H9 (cell line): Measurements from ENCODE around the gene ANKRD36. TPM values are rescaled to one million over a fixed set of nuclear protein-coding genes. Genes with fewer than 3 reads are reported as not detected.
"Not testable (repeated sequence)": the region's sequence is repeated elsewhere in the genome, so short reads cannot be mapped to it uniquely, and the experiment has no call there.

Experiments used
- DNase-seq: peaks from one replicate; pipeline ENCODE4 v3.0.0-alpha.2; 2017
- H2AFZ ChIP-seq: one replicate; pipeline ENCODE4 v1.6.1; 2013; ENCODE audit warnings: mild to moderate bottlenecking, low read length, control low read depth, moderate library complexity
- H2AK5ac ChIP-seq: 2 replicates; pipeline ENCODE4 v1.6.1; 2013; ENCODE audit warnings: low read length, control low read depth, mixed read lengths; ENCODE audit not compliant: insufficient read length
- H2BK120ac ChIP-seq: one replicate; pipeline ENCODE4 v1.6.1; 2013; ENCODE audit warnings: low read depth, mild to moderate bottlenecking, low read length, control low read depth, inconsistent platforms; ENCODE audit not compliant: poor library complexity, severe bottlenecking
- H2BK12ac ChIP-seq: 2 replicates; pipeline ENCODE4 v1.6.1; 2013; ENCODE audit warnings: low read length, control low read depth, mixed read lengths, low read depth; ENCODE audit not compliant: insufficient read length
- H2BK15ac ChIP-seq: 2 replicates; pipeline ENCODE4 v1.6.1; 2013; ENCODE audit warnings: low read depth, low read length, control low read depth
- H2BK20ac ChIP-seq: one replicate; pipeline ENCODE4 v1.6.1; 2013; ENCODE audit warnings: low read depth, mild to moderate bottlenecking, low read length, control low read depth, inconsistent platforms; ENCODE audit not compliant: poor library complexity, severe bottlenecking
- H2BK5ac ChIP-seq: 2 replicates; pipeline ENCODE4 v1.6.1; 2013; ENCODE audit warnings: low read length, control low read depth, mixed read lengths; ENCODE audit not compliant: insufficient read length
- H3K14ac ChIP-seq: 2 replicates; pipeline ENCODE4 v1.6.1; 2013; ENCODE audit warnings: low read length, control low read depth; ENCODE audit not compliant: insufficient read depth
- H3K18ac ChIP-seq: 2 replicates; pipeline ENCODE4 v1.6.1; 2013; ENCODE audit warnings: low read depth, mild to moderate bottlenecking, mixed read lengths, low read length, control low read depth; ENCODE audit not compliant: insufficient read length
- H3K23ac ChIP-seq: 2 replicates; pipeline ENCODE4 v1.6.1; 2013; ENCODE audit warnings: low read length, control low read depth, mixed read lengths, low read depth; ENCODE audit not compliant: insufficient read length
- H3K23me2 ChIP-seq: 2 replicates; pipeline ENCODE4 v1.6.1; 2013; ENCODE audit warnings: low read depth, mild to moderate bottlenecking, mixed read lengths, low read length, control low read depth; ENCODE audit not compliant: insufficient read length, poor library complexity, severe bottlenecking
- H3K27ac ChIP-seq: 2 replicates; pipeline ENCODE4 v1.5.1; 2013; ENCODE audit warnings: low read length, control low read depth, mixed read lengths, low read depth; ENCODE audit not compliant: insufficient read length
- H3K27me3 ChIP-seq: 2 replicates; pipeline ENCODE4 v1.6.1; 2013; ENCODE audit warnings: low read length, control low read depth, inconsistent platforms; ENCODE audit not compliant: insufficient read depth
- H3K4ac ChIP-seq: 2 replicates; pipeline ENCODE4 v1.6.1; 2013; ENCODE audit warnings: low read depth, mild to moderate bottlenecking, control low read depth, inconsistent platforms, low read length, moderate library complexity
- H3K4me1 ChIP-seq: 2 replicates; pipeline ENCODE4 v1.6.1; 2013; ENCODE audit warnings: low read length, control low read depth, inconsistent platforms; ENCODE audit not compliant: insufficient read depth
- H3K4me2 ChIP-seq: 2 replicates; pipeline ENCODE4 v1.6.1; 2013; ENCODE audit warnings: low read length, control low read depth, mixed read lengths; ENCODE audit not compliant: insufficient read length, insufficient read depth
- H3K56ac ChIP-seq: 2 replicates; pipeline ENCODE4 v1.6.1; 2013; ENCODE audit warnings: low read depth, mild to moderate bottlenecking, mixed read lengths, low read length, control low read depth; ENCODE audit not compliant: insufficient read length
- H3K79me1 ChIP-seq: 2 replicates; pipeline ENCODE4 v1.6.1; 2013; ENCODE audit warnings: low read depth, mild to moderate bottlenecking, moderate library complexity, low read length, control low read depth, inconsistent platforms; ENCODE audit not compliant: insufficient read depth, poor library complexity, severe bottlenecking
- H3K79me2 ChIP-seq: 2 replicates; pipeline ENCODE4 v1.6.1; 2013; ENCODE audit warnings: low read length, control low read depth, inconsistent platforms; ENCODE audit not compliant: insufficient read depth
- H3K9ac ChIP-seq: 2 replicates; pipeline ENCODE4 v1.6.1; 2013; ENCODE audit warnings: low read length, control low read depth, mixed read lengths; ENCODE audit not compliant: insufficient read length; ENCODE audit errors: extremely low read depth
- H3K9me3 ChIP-seq: one replicate; pipeline ENCODE4 v1.6.1; 2013; ENCODE audit warnings: low read depth, low read length, inconsistent platforms; ENCODE audit not compliant: control insufficient read depth
- H3T11ph ChIP-seq: one replicate; pipeline ENCODE4 v1.6.1; 2013; ENCODE audit warnings: mild to moderate bottlenecking, low read length, control low read depth, inconsistent platforms
- H4K20me1 ChIP-seq: one replicate; pipeline ENCODE4 v1.6.1; 2013; ENCODE audit not compliant: control insufficient read depth, insufficient read length, insufficient read depth
- H4K5ac ChIP-seq: 2 replicates; pipeline ENCODE4 v1.6.1; 2013; ENCODE audit warnings: low read depth, mild to moderate bottlenecking, mixed read lengths, low read length, control low read depth; ENCODE audit not compliant: insufficient read length
- H4K8ac ChIP-seq: replicated peaks from 2 replicates; pipeline ENCODE4 v1.6.1; 2013; ENCODE audit warnings: low read length, control low read depth, mixed read lengths, low read depth; ENCODE audit not compliant: insufficient read length
- H4K91ac ChIP-seq: 2 replicates; pipeline ENCODE4 v1.6.1; 2013; ENCODE audit warnings: low read depth, mild to moderate bottlenecking, moderate library complexity, mixed read lengths, low read length, control low read depth; ENCODE audit not compliant: insufficient read length
- H3K27ac Mint-ChIP-seq, 3 experiments: 2 replicates in 2 of 3; 3 replicates in 1 of 3; pipeline ENCODE4 v1.8.0; 2020 to 2021; ENCODE audit warnings: mixed read lengths in 3 of 3, mild to moderate bottlenecking in 1 of 3, moderate library complexity in 1 of 3
- H3K27me3 Mint-ChIP-seq: 2 replicates; pipeline ENCODE4 v1.8.0; 2021; ENCODE audit warnings: low read depth, mild to moderate bottlenecking, moderate library complexity, mixed read lengths
- H3K36me3 Mint-ChIP-seq, 3 experiments: 2 replicates in 2 of 3; 3 replicates in 1 of 3; pipeline ENCODE4 v1.8.0; 2020 to 2021; ENCODE audit warnings: low read depth in 3 of 3, mixed read lengths in 3 of 3; ENCODE audit not compliant: insufficient read depth in 1 of 3
- H3K4me1 Mint-ChIP-seq, 2 experiments: 2 replicates each; pipeline ENCODE4 v1.8.0; 2020; ENCODE audit warnings: mixed read lengths in 2 of 2
- H3K4me3 Mint-ChIP-seq, 2 experiments: 2 replicates in 1 of 2; 3 replicates in 1 of 2; pipeline ENCODE4 v1.8.0; 2020 to 2021; ENCODE audit warnings: mild to moderate bottlenecking in 2 of 2, mixed read lengths in 2 of 2, moderate library complexity in 1 of 2
- H3K9me3 Mint-ChIP-seq, 2 experiments: 2 replicates in 1 of 2; 3 replicates in 1 of 2; pipeline ENCODE4 v1.8.0; 2020; ENCODE audit warnings: mild to moderate bottlenecking in 2 of 2, mixed read lengths in 2 of 2, moderate library complexity in 1 of 2
- CTCF ChIP-seq: fragments of 200-600 bp; sonication (generic); conservative IDR thresholded peaks from 3 replicates; pipeline ENCODE4 v1.8.0; 2021; ENCODE audit warnings: antibody characterized with exemption, mild to moderate bottlenecking
- WGBS: extraction: QIAGEN DNeasy Blood & Tissue Kit; methylation state at CpG from one replicate; pipeline ENCODE4 v1.1.7; 2013; ENCODE audit warnings: missing lambda C conversion rate, low lambda C conversion rate, mixed read lengths; ENCODE audit not compliant: insufficient read length; ENCODE audit errors: extremely low coverage; 5-methylcytosine and 5-hydroxymethylcytosine counted together
- total RNA-seq: library from RNA; stranded (reverse); gene quantifications from 2 replicates; pipeline ENCODE4 v1.2.1, GENCODE V29; 2021

The ANKRD36 gene
- total RNA-seq, 1 experiment from 2014 or later = 9.8 TPM

GRCh38 chr2:97267411-97268074 lies 154.6 kb downstream of the ANKRD36 start:
- Histone ChIP-seq H3K27ac (no peak overlapping the region), H2BK20ac (no peak overlapping the region), H3K18ac (no peak overlapping the region), H2BK12ac (no peak overlapping the region), H3K4ac (no peak overlapping the region), H3T11ph (no peak overlapping the region), H2BK5ac (no peak overlapping the region), H4K20me1 (no peaks in the 10 kb centered on the region), H4K5ac (no peak overlapping the region), H2BK120ac (no peak overlapping the region), H3K79me1 (no peaks in the 10 kb centered on the region), H3K79me2 (no peaks in the 10 kb centered on the region), H2AFZ (no peak overlapping the region), H4K91ac (no peak overlapping the region), H3K9ac (no peak overlapping the region), H3K23ac (no peak overlapping the region), H3K9me3 (no peaks in the 10 kb centered on the region), H3K23me2 (no peaks in the 10 kb centered on the region), H3K56ac (no peak overlapping the region), H2AK5ac (no peak overlapping the region), H3K4me1 (no peaks in the 10 kb centered on the region), H3K4me2 (no peak overlapping the region), H3K27me3 (no peaks in the 10 kb centered on the region), H2BK15ac (no peak overlapping the region), H4K8ac (no peak overlapping the region), H3K14ac (no peak overlapping the region)
- no CpG with 5 or more reads among the region's 10 CpGs for WGBS
- peaks cover 7 to 11% (median 8%) of the 10 kb centered on the region in 3 experiments for H3K36me3 Mint-ChIP-seq
- H3K4me1 Mint-ChIP-seq = no peaks in the 10 kb centered on the region
- H3K9me3 Mint-ChIP-seq = peaks cover 13% of the 10 kb centered on the region in 2 experiments
- no peak for TF ChIP-seq CTCF
- H3K4me3 Mint-ChIP-seq = no peak overlapping the region
- peak; percentile 21 for DNase-seq
- peak overlapping the region in 1 of 3 experiments; percentile 90; a peak in 1 of 7 replicates for H3K27ac Mint-ChIP-seq
- peaks cover 4% of the 10 kb centered on the region for H3K27me3 Mint-ChIP-seq

GRCh38 chr2:97268075-97268591 lies 155.2 kb downstream of the ANKRD36 start:
- not testable (repeated sequence) for H3K56ac ChIP-seq, H3K23ac ChIP-seq, H3K79me1 ChIP-seq, H3K27ac ChIP-seq, H3K27me3 Mint-ChIP-seq, H2BK12ac ChIP-seq, H3K4ac ChIP-seq, H2AK5ac ChIP-seq, H3K14ac ChIP-seq, DNase-seq, H2AFZ ChIP-seq, H3K79me2 ChIP-seq, H3K23me2 ChIP-seq, H3K4me1 Mint-ChIP-seq, H4K8ac ChIP-seq, H4K5ac ChIP-seq, H3K27ac Mint-ChIP-seq, H4K91ac ChIP-seq, H3T11ph ChIP-seq, H2BK5ac ChIP-seq, H2BK20ac ChIP-seq, H3K4me3 Mint-ChIP-seq, H3K4me2 ChIP-seq, H3K9me3 ChIP-seq, H3K18ac ChIP-seq, H3K4me1 ChIP-seq, H3K9ac ChIP-seq, H4K20me1 ChIP-seq, H2BK15ac ChIP-seq, H3K27me3 ChIP-seq, H2BK120ac ChIP-seq
- Mint-ChIP-seq H3K9me3 (peaks cover 13% of the 10 kb centered on the region in 2 experiments), H3K36me3 (peaks cover 7 to 11% (median 8%) of the 10 kb centered on the region in 3 experiments)
- WGBS = no CpG with 5 or more reads among the region's 6 CpGs
